Astrocyte (in vitro differentiated cells and primary cell): ENCODE results near the gene NSD1. TPM values are rescaled to one million over a fixed set of nuclear protein-coding genes. Genes with fewer than 3 reads are reported as not detected.

Experiments used
- DNase-seq: peaks from one replicate; pipeline ENCODE4 v3.0.0-alpha.2; 2010; ENCODE audit warnings: low read depth
- FAIRE-seq: peaks from 2 replicates; lab custom pipeline; 2011; peaks lifted over from hg19 to GRCh38; lab: Jason Lieb, UNC
- H2AFZ ChIP-seq: 2 replicates; pipeline ENCODE4 v1.6.0; 2012; ENCODE audit warnings: low read depth, low read length, inconsistent platforms
- H3K27ac ChIP-seq: 2 replicates; pipeline ENCODE4 v1.5.1; 2011; ENCODE audit warnings: low read depth, low read length, inconsistent platforms
- H3K27me3 ChIP-seq: 2 replicates; pipeline ENCODE4 v1.6.0; 2011; ENCODE audit warnings: low read length, inconsistent platforms; ENCODE audit not compliant: insufficient read depth
- H3K36me3 ChIP-seq: 2 replicates; pipeline ENCODE4 v1.5.1; 2011; ENCODE audit warnings: low read length, inconsistent platforms; ENCODE audit not compliant: insufficient read depth
- H3K4me1 ChIP-seq: 2 replicates; pipeline ENCODE4 v1.5.1; 2011; ENCODE audit warnings: low read length, inconsistent platforms; ENCODE audit not compliant: insufficient read depth
- H3K4me2 ChIP-seq: 2 replicates; pipeline ENCODE4 v1.6.0; 2012; ENCODE audit warnings: low read length, inconsistent platforms
- H3K4me3 ChIP-seq: 2 replicates; pipeline ENCODE4 v1.5.1; 2011; ENCODE audit warnings: low read depth, mild to moderate bottlenecking, low read length, inconsistent platforms; ENCODE audit not compliant: insufficient read depth
- H3K79me2 ChIP-seq: 2 replicates; pipeline ENCODE4 v1.6.0; 2012; ENCODE audit warnings: mild to moderate bottlenecking, low read length, inconsistent platforms; ENCODE audit not compliant: insufficient read depth
- H3K9ac ChIP-seq: 2 replicates; pipeline ENCODE4 v1.6.0; 2012; ENCODE audit warnings: mild to moderate bottlenecking, low read length, inconsistent platforms
- H3K9me3 ChIP-seq: 2 replicates; pipeline ENCODE4 v1.5.1; 2012; ENCODE audit warnings: low read depth, mild to moderate bottlenecking, low read length, inconsistent platforms; ENCODE audit not compliant: insufficient read depth
- H4K20me1 ChIP-seq: 2 replicates; pipeline ENCODE4 v1.6.0; 2012; ENCODE audit warnings: low read length, inconsistent platforms; ENCODE audit not compliant: insufficient read depth
- H3K27ac Mint-ChIP-seq: one replicate; pipeline ENCODE4 v1.8.0; 2021; ENCODE audit warnings: mild to moderate bottlenecking, mixed read lengths; ENCODE audit not compliant: unreplicated experiment
- H3K27me3 Mint-ChIP-seq: one replicate; pipeline ENCODE4 v1.8.0; 2021; ENCODE audit warnings: low read depth, mixed read lengths; ENCODE audit not compliant: unreplicated experiment
- H3K36me3 Mint-ChIP-seq: one replicate; pipeline ENCODE4 v1.8.0; 2021; ENCODE audit warnings: low read depth, mixed read lengths; ENCODE audit not compliant: unreplicated experiment
- H3K4me1 Mint-ChIP-seq: one replicate; pipeline ENCODE4 v1.8.0; 2021; ENCODE audit warnings: low read depth, mixed read lengths; ENCODE audit not compliant: unreplicated experiment
- H3K4me3 Mint-ChIP-seq: one replicate; pipeline ENCODE4 v1.8.0; 2021; ENCODE audit warnings: mild to moderate bottlenecking, moderate library complexity, mixed read lengths; ENCODE audit not compliant: unreplicated experiment
- H3K9me3 Mint-ChIP-seq: one replicate; pipeline ENCODE4 v1.8.0; 2021; ENCODE audit warnings: mild to moderate bottlenecking, mixed read lengths; ENCODE audit not compliant: unreplicated experiment
- CTCF ChIP-seq: IDR thresholded peaks from 2 replicates; pipeline ENCODE4 v1.5.1; 2011; ENCODE audit warnings: low read depth, mild to moderate bottlenecking, inconsistent platforms, low read length, moderate library complexity; ENCODE audit not compliant: insufficient read depth
- EZH2 ChIP-seq: IDR thresholded peaks from 2 replicates; pipeline ENCODE4 v1.6.1; 2012; ENCODE audit warnings: mild to moderate bottlenecking, low read length, inconsistent platforms; ENCODE audit not compliant: insufficient read depth
- total RNA-seq: library from RNA; stranded (reverse); gene quantifications from 2 replicates; pipeline ENCODE4 v1.2.1, GENCODE V29; 2021

NSD1 gene
- total RNA-seq, 1 donor from 2014 or later = 71.9 TPM

DNA sequence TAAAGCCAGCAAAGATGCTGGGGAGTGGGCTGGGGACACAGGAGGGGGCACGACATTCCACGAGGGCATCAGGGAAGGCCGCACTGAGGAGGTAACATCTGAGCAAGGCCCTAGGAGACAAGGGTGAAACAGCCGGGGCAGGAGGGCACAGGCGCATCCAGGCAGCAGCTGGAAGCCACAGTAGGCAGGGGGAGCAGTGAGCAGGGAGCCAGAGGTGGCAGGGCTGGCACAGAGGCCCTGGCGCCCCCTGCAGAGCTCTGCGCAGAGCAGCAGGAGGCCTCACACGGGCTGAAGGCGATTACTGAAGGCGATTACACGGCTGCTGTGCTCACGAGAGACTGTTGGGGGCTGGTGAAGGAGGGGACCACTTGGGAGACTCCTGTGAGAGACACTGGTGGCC is 202.5 kb downstream of the NSD1 start:
- no peak overlapping the region for H3K4me3 ChIP-seq
- H3K9me3 Mint-ChIP-seq = no peaks in the 10 kb centered on the region
- no peak overlapping the region for H3K4me3 Mint-ChIP-seq
- H3K27ac ChIP-seq = no peak overlapping the region
- no peak overlapping the region for H3K9ac ChIP-seq
- DNase-seq (no peak), FAIRE-seq (no peak)
- TF ChIP-seq EZH2 (no peak), CTCF (no peak)
- H3K36me3 Mint-ChIP-seq = peaks cover 15% of the 10 kb centered on the region
- H3K4me1 ChIP-seq = no peaks in the 10 kb centered on the region
- H3K9me3 ChIP-seq = no peaks in the 10 kb centered on the region
- peaks cover 67% of the 10 kb centered on the region for H4K20me1 ChIP-seq
- no peaks in the 10 kb centered on the region for H3K27me3 Mint-ChIP-seq
- H3K4me2 ChIP-seq = no peak overlapping the region
- H3K36me3 ChIP-seq = peaks cover 14% of the 10 kb centered on the region
- H3K27ac Mint-ChIP-seq = no peak overlapping the region
- no peaks in the 10 kb centered on the region for H3K27me3 ChIP-seq
- H3K4me1 Mint-ChIP-seq = no peaks in the 10 kb centered on the region
- H3K79me2 ChIP-seq = peaks cover 28% of the 10 kb centered on the region
- H2AFZ ChIP-seq = no peak overlapping the region

- TF ChIP-seq CTCF (no peak), EZH2 (no peak)
- no peaks in the 10 kb centered on the region for H3K4me1 ChIP-seq
- Mint-ChIP-seq H3K27ac (no peak overlapping the region), H3K4me3 (no peak overlapping the region), H3K36me3 (peaks cover 21% of the 10 kb centered on the region), H3K4me1 (no peaks in the 10 kb centered on the region), H3K9me3 (no peaks in the 10 kb centered on the region), H3K27me3 (no peaks in the 10 kb centered on the region)
- no peak overlapping the region for H3K4me2 ChIP-seq
- no peak overlapping the region for H2AFZ ChIP-seq
- no peak overlapping the region for H3K9ac ChIP-seq
- DNase-seq (no peak), FAIRE-seq (no peak)
- H3K79me2 ChIP-seq = peaks cover 35% of the 10 kb centered on the region
- no peaks in the 10 kb centered on the region for H3K9me3 ChIP-seq
- no peak overlapping the region for H3K27ac ChIP-seq
- no peak overlapping the region for H3K4me3 ChIP-seq
- peaks cover 59% of the 10 kb centered on the region for H4K20me1 ChIP-seq
- peaks cover 14% of the 10 kb centered on the region for H3K36me3 ChIP-seq
- no peaks in the 10 kb centered on the region for H3K27me3 ChIP-seq
Measured at GRCh38 chr5:177336603-177337494, 203.3 kb downstream of the NSD1 start.
